K562 (cell line): ENCODE measurements around the gene ODF4. TPM values are rescaled to one million over a fixed set of nuclear protein-coding genes. Genes with fewer than 3 reads are reported as not detected.

Experiments used
- CCNT2 ChIP-seq: IDR thresholded peaks from 2 replicates; pipeline ENCODE4 v1.6.1; 2011; ENCODE audit warnings: borderline replicate concordance, low read depth, mild to moderate bottlenecking, moderate library complexity, mixed read lengths, low read length; ENCODE audit not compliant: insufficient read length; ENCODE audit errors: extremely low read depth
- FIP1L1 ChIP-seq: fragments of 200-400 bp; formaldehyde crosslinking; IDR thresholded peaks from 2 replicates; pipeline ENCODE4 v1.6.1; 2018; ENCODE audit warnings: mild to moderate bottlenecking, low read depth, low read length; ENCODE audit not compliant: poor library complexity, severe bottlenecking
- FOXJ3 ChIP-seq: sonication (generic); formaldehyde crosslinking; IDR thresholded peaks from 2 replicates; pipeline ENCODE4 v1.4.0; 2020; ENCODE audit warnings: mild to moderate bottlenecking, missing genetic modification reagents
- HDAC8 ChIP-seq: fragments of 450-650 bp; IDR thresholded peaks from 2 replicates; pipeline ENCODE4 v1.6.1; 2016; ENCODE audit warnings: mild to moderate bottlenecking, missing genetic modification characterization, moderate library complexity, missing compliant biosample characterization
- KLF6 ChIP-seq: fragments of 250-450 bp; sonication (Bioruptor Pico); IDR thresholded peaks from 2 replicates; pipeline ENCODE4 v1.4.0; 2020; ENCODE audit warnings: mild to moderate bottlenecking, moderate library complexity, borderline replicate concordance
- NELFE ChIP-seq: IDR thresholded peaks from 2 replicates; pipeline ENCODE4 v1.6.1; 2011; ENCODE audit warnings: mild to moderate bottlenecking; ENCODE audit not compliant: insufficient read depth, insufficient read length
- NFE2L1 ChIP-seq: fragments of 450-650 bp; IDR thresholded peaks from 2 replicates; pipeline ENCODE4 v1.6.1; 2016; ENCODE audit warnings: missing genetic modification characterization, low read depth, mild to moderate bottlenecking, missing compliant biosample characterization, moderate library complexity, borderline replicate concordance
- PCBP1 ChIP-seq: fragments of 200-400 bp; formaldehyde crosslinking; IDR thresholded peaks from 2 replicates; pipeline ENCODE4 v1.6.1; 2018; ENCODE audit warnings: mild to moderate bottlenecking, low read depth, low read length; ENCODE audit not compliant: poor library complexity, severe bottlenecking
- POLR2AphosphoS5 ChIP-seq: IDR thresholded peaks from 2 replicates; pipeline ENCODE4 v1.6.1; 2011; ENCODE audit warnings: mild to moderate bottlenecking, low read depth, low read length, moderate library complexity; ENCODE audit not compliant: control insufficient read depth, insufficient read depth
- SMAD4 ChIP-seq: fragments of 250-450 bp; sonication (Bioruptor Pico); conservative IDR thresholded peaks from 2 replicates; pipeline ENCODE4 v1.8.0; 2021; ENCODE audit warnings: inconsistent platforms, mild to moderate bottlenecking, moderate library complexity
- SMC3 ChIP-seq: conservative IDR thresholded peaks from 2 replicates; pipeline ENCODE4 v1.6.1; 2011; ENCODE audit warnings: low read depth, low read length, improper control_type of control experiment; ENCODE audit not compliant: insufficient read depth
- ZNF24 ChIP-seq: fragments of 450-650 bp; IDR thresholded peaks from 2 replicates; pipeline ENCODE4 v1.6.1; 2016
- ZNF354B ChIP-seq: fragments of 250-450 bp; sonication (Bioruptor Pico); IDR thresholded peaks from 2 replicates; pipeline ENCODE4 v1.4.0; 2020
- ZNF57 ChIP-seq: fragments of 450-650 bp; formaldehyde crosslinking; IDR thresholded peaks from 2 replicates; pipeline ENCODE4 v1.4.0; 2020; ENCODE audit warnings: mild to moderate bottlenecking, moderate library complexity
- ZNF79 ChIP-seq: fragments of 250-450 bp; sonication (Bioruptor Pico); IDR thresholded peaks from 2 replicates; pipeline ENCODE4 v1.4.0; 2020; ENCODE audit warnings: low read depth, mild to moderate bottlenecking, moderate library complexity
- polyA plus RNA-seq, 8 experiments: library from polyadenylated mRNA; depleted of rRNA in 4 of 8; stranded (reverse) in 5 of 8; unstranded in 3 of 8; fragments of >200 nt; fragmentation: Nextera tagmentation in 2 of 8; fragmentation: Illumina TruSeq in 1 of 8; extraction: Ambion mirVana in 2 of 8; extraction: Trizol in 1 of 8; gene quantifications; 2 replicates each; pipeline versions ENCODE4 v1.2.1 to v1.2.3, GENCODE V29; 2011 to 2014; ENCODE audit warnings: inconsistent platforms in 1 of 8, missing spikeins in 1 of 8
- total RNA-seq, 7 experiments: library from RNA; depleted of rRNA in 6 of 7; stranded (reverse); fragments of >200 nt in 6 of 7; fragmentation: Illumina TruSeq in 2 of 7; extraction: Trizol in 2 of 7; gene quantifications; 2 replicates each; pipeline versions ENCODE4 v1.2.1 to v1.2.3, GENCODE V29; 2011 to 2021; ENCODE audit warnings: low replicate concordance in 1 of 7
- TF ChIP-seq, protein P1 (sequence below): fragments of 450-650 bp; formaldehyde crosslinking; IDR thresholded peaks from 2 replicates; pipeline ENCODE4 v1.4.0; 2020; ENCODE audit warnings: mild to moderate bottlenecking, mixed read lengths
- TF ChIP-seq, protein P2 (sequence below): fragments of 450-650 bp; IDR thresholded peaks from 2 replicates; pipeline ENCODE4 v1.6.1; 2018; ENCODE audit warnings: mild to moderate bottlenecking, low read depth; ENCODE audit not compliant: partially characterized antibody
- TF ChIP-seq, protein P3 (sequence below): fragments of 250-450 bp; sonication (Bioruptor Pico); IDR thresholded peaks from 2 replicates; pipeline ENCODE4 v1.8.0; 2022; ENCODE audit warnings: inconsistent platforms, mild to moderate bottlenecking, moderate library complexity, borderline replicate concordance
- TF ChIP-seq, protein P4 (sequence below), 2 experiments: IDR thresholded peaks; 2 replicates each; pipeline ENCODE4 v1.6.1; 2011; ENCODE audit warnings: borderline replicate concordance in 1 of 2, control low read depth in 1 of 2, low read depth in 1 of 2, low read length in 1 of 2, mild to moderate bottlenecking in 1 of 2, mixed read lengths in 1 of 2, moderate library complexity in 1 of 2; ENCODE audit not compliant: insufficient read depth in 1 of 2, insufficient read length in 1 of 2, poor library complexity in 1 of 2, severe bottlenecking in 1 of 2; ENCODE audit errors: extremely low read depth in 1 of 2
- TF ChIP-seq, protein P5 (sequence below): fragments of 450-650 bp; formaldehyde crosslinking; conservative IDR thresholded peaks from 2 replicates; pipeline ENCODE4 v1.4.0; 2022; ENCODE audit warnings: mild to moderate bottlenecking, missing genetic modification characterization

The ODF4 gene
- total and polyA plus RNA-seq, 9 of the 15 experiments (the other 6 are each of a cell fraction or from before 2014, with no cell fraction given) = not detected

DNA sequence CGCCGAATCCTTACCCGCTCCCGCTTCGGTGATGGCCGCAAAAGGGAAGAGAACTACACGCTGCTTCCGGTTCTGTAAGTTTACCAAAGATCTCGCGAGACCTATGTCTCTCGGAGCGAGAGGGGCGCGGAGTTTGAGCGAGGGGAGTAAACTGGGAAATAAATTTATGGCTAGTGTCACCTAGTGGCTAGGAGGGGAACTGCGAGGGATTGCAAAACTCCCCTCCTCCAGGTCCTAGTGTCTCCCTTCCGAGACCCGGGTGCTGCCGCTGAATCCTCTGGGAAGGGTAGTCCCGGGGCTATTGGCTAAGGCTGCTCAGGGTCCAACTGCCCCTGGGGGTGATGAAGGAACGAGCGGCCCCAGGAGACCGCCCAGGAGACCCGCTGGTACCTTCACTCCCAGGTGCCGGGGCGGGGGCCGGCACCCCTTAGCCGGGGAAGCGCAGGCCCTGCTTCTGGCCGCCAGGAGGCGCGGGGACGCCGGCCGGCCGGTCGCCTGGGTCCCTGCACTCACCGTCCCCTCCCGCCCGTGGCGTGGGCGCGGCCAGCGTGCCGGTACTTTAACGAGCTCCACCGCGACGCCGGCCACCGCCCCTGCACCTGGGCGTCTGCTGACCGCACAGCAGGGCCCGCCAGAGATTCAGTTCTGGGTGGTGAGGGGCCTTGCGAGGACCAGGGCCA is 43.6 kb downstream of the ODF4 start, which contains the start of gene RPL26 (continued):
- peak; percentile 65 for TF ChIP-seq SMAD4 (CRISPR knock-in tag)
- peak; percentile 67 for TF ChIP-seq CCNT2
- no peak for TF ChIP-seq ZNF354B
- TF ChIP-seq KLF6 (CRISPR knock-in tag) = no peak
- TF ChIP-seq, protein P1, sequence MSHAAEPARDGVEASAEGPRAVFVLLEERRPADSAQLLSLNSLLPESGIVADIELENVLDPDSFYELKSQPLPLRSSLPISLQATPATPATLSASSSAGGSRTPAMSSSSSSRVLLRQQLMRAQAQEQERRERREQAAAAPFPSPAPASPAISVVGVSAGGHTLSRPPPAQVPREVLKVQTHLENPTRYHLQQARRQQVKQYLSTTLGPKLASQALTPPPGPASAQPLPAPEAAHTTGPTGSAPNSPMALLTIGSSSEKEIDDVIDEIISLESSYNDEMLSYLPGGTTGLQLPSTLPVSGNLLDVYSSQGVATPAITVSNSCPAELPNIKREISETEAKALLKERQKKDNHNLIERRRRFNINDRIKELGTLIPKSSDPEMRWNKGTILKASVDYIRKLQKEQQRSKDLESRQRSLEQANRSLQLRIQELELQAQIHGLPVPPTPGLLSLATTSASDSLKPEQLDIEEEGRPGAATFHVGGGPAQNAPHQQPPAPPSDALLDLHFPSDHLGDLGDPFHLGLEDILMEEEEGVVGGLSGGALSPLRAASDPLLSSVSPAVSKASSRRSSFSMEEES (CRISPR knock-in tag) = no peak
- no peak for TF ChIP-seq NELFE
- TF ChIP-seq, protein P2, sequence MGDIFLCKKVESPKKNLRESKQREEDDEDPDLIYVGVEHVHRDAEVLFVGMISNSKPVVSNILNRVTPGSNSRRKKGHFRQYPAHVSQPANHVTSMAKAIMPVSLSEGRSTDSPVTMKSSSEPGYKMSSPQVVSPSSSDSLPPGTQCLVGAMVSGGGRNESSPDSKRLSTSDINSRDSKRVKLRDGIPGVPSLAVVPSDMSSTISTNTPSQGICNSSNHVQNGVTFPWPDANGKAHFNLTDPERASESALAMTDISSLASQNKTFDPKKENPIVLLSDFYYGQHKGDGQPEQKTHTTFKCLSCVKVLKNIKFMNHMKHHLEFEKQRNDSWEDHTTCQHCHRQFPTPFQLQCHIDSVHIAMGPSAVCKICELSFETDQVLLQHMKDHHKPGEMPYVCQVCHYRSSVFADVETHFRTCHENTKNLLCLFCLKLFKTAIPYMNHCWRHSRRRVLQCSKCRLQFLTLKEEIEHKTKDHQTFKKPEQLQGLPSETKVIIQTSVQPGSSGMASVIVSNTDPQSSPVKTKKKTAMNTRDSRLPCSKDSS = no peak
- TF ChIP-seq, protein P3, sequence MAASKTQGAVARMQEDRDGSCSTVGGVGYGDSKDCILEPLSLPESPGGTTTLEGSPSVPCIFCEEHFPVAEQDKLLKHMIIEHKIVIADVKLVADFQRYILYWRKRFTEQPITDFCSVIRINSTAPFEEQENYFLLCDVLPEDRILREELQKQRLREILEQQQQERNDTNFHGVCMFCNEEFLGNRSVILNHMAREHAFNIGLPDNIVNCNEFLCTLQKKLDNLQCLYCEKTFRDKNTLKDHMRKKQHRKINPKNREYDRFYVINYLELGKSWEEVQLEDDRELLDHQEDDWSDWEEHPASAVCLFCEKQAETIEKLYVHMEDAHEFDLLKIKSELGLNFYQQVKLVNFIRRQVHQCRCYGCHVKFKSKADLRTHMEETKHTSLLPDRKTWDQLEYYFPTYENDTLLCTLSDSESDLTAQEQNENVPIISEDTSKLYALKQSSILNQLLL (CRISPR knock-in tag) = no peak
- peak; percentile 96 for TF ChIP-seq POLR2AphosphoS5
- no peak for TF ChIP-seq ZNF79 (CRISPR knock-in tag)
- no peak for TF ChIP-seq NFE2L1 (tag)
- TF ChIP-seq, protein P4, sequence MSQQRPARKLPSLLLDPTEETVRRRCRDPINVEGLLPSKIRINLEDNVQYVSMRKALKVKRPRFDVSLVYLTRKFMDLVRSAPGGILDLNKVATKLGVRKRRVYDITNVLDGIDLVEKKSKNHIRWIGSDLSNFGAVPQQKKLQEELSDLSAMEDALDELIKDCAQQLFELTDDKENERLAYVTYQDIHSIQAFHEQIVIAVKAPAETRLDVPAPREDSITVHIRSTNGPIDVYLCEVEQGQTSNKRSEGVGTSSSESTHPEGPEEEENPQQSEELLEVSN (IDR thresholded peaks at IDR 0.05; ENCODE audit: borderline replicate concordance in 1 of 2, extremely low read depth in 1 of 2, insufficient read depth in 1 of 2, insufficient read length in 1 of 2, low read depth in 1 of 2, low read length in 1 of 2, poor library complexity in 1 of 2, severe bottlenecking in 1 of 2) = peak; percentile 63 to 85
- TF ChIP-seq, protein P5, sequence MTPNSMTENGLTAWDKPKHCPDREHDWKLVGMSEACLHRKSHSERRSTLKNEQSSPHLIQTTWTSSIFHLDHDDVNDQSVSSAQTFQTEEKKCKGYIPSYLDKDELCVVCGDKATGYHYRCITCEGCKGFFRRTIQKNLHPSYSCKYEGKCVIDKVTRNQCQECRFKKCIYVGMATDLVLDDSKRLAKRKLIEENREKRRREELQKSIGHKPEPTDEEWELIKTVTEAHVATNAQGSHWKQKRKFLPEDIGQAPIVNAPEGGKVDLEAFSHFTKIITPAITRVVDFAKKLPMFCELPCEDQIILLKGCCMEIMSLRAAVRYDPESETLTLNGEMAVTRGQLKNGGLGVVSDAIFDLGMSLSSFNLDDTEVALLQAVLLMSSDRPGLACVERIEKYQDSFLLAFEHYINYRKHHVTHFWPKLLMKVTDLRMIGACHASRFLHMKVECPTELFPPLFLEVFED (CRISPR knock-in tag) = no peak
- no peak for TF ChIP-seq HDAC8 (tag)
- TF ChIP-seq ZNF57 (CRISPR knock-in tag) = no peak
- TF ChIP-seq PCBP1 = peak; percentile 44
- TF ChIP-seq FOXJ3 (CRISPR knock-in tag) = no peak
- no peak for TF ChIP-seq ZNF24
- TF ChIP-seq SMC3 = peak; percentile 56
- peak; percentile 68 for TF ChIP-seq FIP1L1
